GM23248 (cell line): ENCODE data around the gene MRPL38. TPM values are rescaled to one million over a fixed set of nuclear protein-coding genes. Genes with fewer than 3 reads are reported as not detected.

Experiments used
- DNase-seq: peaks from one replicate; pipeline ENCODE4 v3.0.0-alpha.2; 2015
- H2AFZ ChIP-seq: fragments of 200-600 bp; sonication (generic); 2 replicates; pipeline ENCODE4 v1.6.1; 2016; ENCODE audit warnings: antibody characterized with exemption
- H3F3A ChIP-seq: fragments of 200-600 bp; sonication (generic); 2 replicates; pipeline ENCODE4 v1.6.1; 2016; ENCODE audit warnings: mild to moderate bottlenecking, antibody characterized with exemption, mixed run types; ENCODE audit not compliant: insufficient read depth
- H3K27ac ChIP-seq: fragments of 200-600 bp; sonication (generic); 2 replicates; pipeline ENCODE4 v1.5.1; 2016; ENCODE audit warnings: mild to moderate bottlenecking
- H3K27me3 ChIP-seq: fragments of 200-600 bp; sonication (generic); replicated peaks from 2 replicates; pipeline ENCODE4 v1.6.1; 2016; ENCODE audit warnings: mild to moderate bottlenecking; ENCODE audit not compliant: insufficient read depth
- H3K36me3 ChIP-seq: fragments of 200-600 bp; sonication (generic); 2 replicates; pipeline ENCODE4 v1.6.1; 2016; ENCODE audit warnings: low read depth, mild to moderate bottlenecking
- H3K4me1 ChIP-seq: fragments of 200-600 bp; sonication (generic); 2 replicates; pipeline ENCODE4 v1.6.1; 2016; ENCODE audit warnings: mild to moderate bottlenecking; ENCODE audit not compliant: insufficient read depth
- H3K4me2 ChIP-seq: fragments of 200-600 bp; sonication (generic); one replicate; pipeline ENCODE4 v1.6.1; 2016; ENCODE audit warnings: mild to moderate bottlenecking; ENCODE audit not compliant: unreplicated experiment
- H3K4me3 ChIP-seq: fragments of 200-600 bp; sonication (generic); 2 replicates; pipeline ENCODE4 v1.5.1; 2016; ENCODE audit warnings: mild to moderate bottlenecking
- H3K79me2 ChIP-seq: fragments of 200-600 bp; sonication (generic); 2 replicates; pipeline ENCODE4 v1.6.1; 2016; ENCODE audit warnings: mild to moderate bottlenecking; ENCODE audit not compliant: insufficient read depth
- H3K9ac ChIP-seq: fragments of 200-600 bp; sonication (generic); 2 replicates; pipeline ENCODE4 v1.6.1; 2016; ENCODE audit warnings: mild to moderate bottlenecking
- H3K9me2 ChIP-seq: fragments of 200-600 bp; sonication (generic); 2 replicates; pipeline ENCODE4 v1.6.1; 2016; ENCODE audit warnings: mixed run types, mild to moderate bottlenecking, moderate library complexity; ENCODE audit not compliant: insufficient read depth
- H3K9me3 ChIP-seq: fragments of 200-600 bp; sonication (generic); one replicate; pipeline ENCODE4 v1.6.1; 2017; ENCODE audit warnings: low read depth
- H4K20me1 ChIP-seq: fragments of 200-600 bp; sonication (generic); 2 replicates; pipeline ENCODE4 v1.6.0; 2016; ENCODE audit not compliant: insufficient read depth
- EZH2 ChIP-seq: fragments of 200-600 bp; sonication (generic); IDR thresholded peaks from 2 replicates; pipeline ENCODE4 v1.6.1; 2018; ENCODE audit warnings: antibody characterized with exemption, mild to moderate bottlenecking; ENCODE audit not compliant: insufficient read depth, poor library complexity, severe bottlenecking
- EZH2phosphoT487 ChIP-seq: fragments of 200-600 bp; sonication (generic); IDR thresholded peaks from 2 replicates; pipeline ENCODE4 v1.6.1; 2018; ENCODE audit warnings: antibody characterized with exemption, moderate library complexity, mild to moderate bottlenecking, low read depth; ENCODE audit not compliant: insufficient read depth
- WGBS, 2 experiments: methylation state at CpG; one replicate each; pipeline ENCODE4 v1.1.6; 2015 to 2017; ENCODE audit warnings: low lambda C conversion rate in 2 of 2, low coverage in 1 of 2; ENCODE audit errors: missing lambda C conversion rate in 2 of 2; 5-methylcytosine and 5-hydroxymethylcytosine counted together
- in situ Hi-C: fragments of 300-500 bp; cut with MboI; formaldehyde crosslinking; loops from 2 replicates; pipeline ENCODE4 v1.15.0; 2020
- polyA plus RNA-seq: library from polyadenylated mRNA; unstranded; fragments of >200 nt; fragmentation: Nextera tagmentation; extraction: Ambion mirVana; gene quantifications from 2 replicates; pipeline ENCODE4 v1.2.1, GENCODE V29; 2016
- total RNA-seq: library from RNA; depleted of rRNA; stranded (reverse); fragments of >200 nt; shearing (Covaris generic); gene quantifications from 2 replicates; pipeline ENCODE4 v1.2.3, GENCODE V29; 2014; rRNA removed

Gene MRPL38
- total and polyA plus RNA-seq, 2 experiments from 2014 or later, result 18.8 to 51.9 TPM

DNA sequence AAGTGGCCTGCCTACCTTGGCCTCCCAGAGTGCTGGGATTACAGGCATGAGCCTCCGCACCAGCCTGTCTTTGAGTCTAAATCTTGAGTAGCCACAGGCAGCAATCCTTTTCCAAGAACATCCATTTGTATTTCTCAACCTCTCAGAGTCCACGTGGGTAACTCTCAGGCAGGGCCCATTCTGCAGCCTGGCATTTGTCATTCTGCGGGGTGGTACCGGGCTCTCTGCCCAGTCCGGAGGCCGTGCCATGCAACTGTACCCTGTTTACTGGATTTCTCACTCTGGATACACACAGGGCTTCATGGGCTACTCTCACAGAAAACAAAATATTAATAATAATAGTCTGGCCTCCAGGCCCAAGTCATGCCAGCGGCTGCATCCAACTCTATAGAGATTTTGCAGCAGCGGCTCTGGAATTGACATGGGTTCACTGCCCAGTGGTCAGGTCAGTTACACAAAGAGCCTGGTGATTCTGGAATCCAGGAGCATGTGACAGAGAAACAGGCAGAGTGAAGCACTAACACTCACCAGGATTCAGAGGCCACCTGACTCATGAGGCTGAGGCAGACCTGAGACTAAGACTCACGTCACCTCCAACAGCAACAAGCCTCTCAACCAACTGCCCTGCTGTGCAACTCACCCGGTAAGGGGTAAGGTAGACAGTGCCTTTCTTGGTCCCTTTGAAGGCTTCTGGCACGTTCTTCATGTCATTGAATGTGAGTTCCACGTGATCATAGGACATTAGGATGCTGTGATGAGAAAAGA, 53.6 kb downstream of the MRPL38 start:
- Histone ChIP-seq H3K36me3 (peaks cover 12% of the 10 kb centered on the region), H3K27me3 (no peaks in the 10 kb centered on the region), H3K79me2 (peaks cover 8% of the 10 kb centered on the region; the same call in 1 of the 2 replicates), H4K20me1 (no peaks in the 10 kb centered on the region), H3K9me3 (no peaks in the 10 kb centered on the region), H3K4me1 (peaks cover 19% of the 10 kb centered on the region), H3K27ac (no peak overlapping the region), H3K4me3 (no peak overlapping the region), H2AFZ (no peak overlapping the region), H3K9me2 (no peaks in the 10 kb centered on the region), H3F3A (peaks cover 18% of the 10 kb centered on the region), H3K4me2 (no peak overlapping the region), H3K9ac (no peak overlapping the region)
- in situ Hi-C loops, result no loop called here
- DNase-seq, result no peak
- TF ChIP-seq EZH2 (no peak), EZH2phosphoT487 (no peak)
- 90 to 93% methylated on average over 12 of the region's 12 CpGs for WGBS, 2 experiments

GRCh38 chr17:75849724-75850123, 55.0 kb downstream of the MRPL38 start:
- no peak overlapping the region for H3K4me3 ChIP-seq
- no peak for DNase-seq
- no peak for TF ChIP-seq EZH2
- TF ChIP-seq EZH2phosphoT487, result no peak
- H2AFZ ChIP-seq, result no peak overlapping the region
- peaks cover 21% of the 10 kb centered on the region for H3K4me1 ChIP-seq
- H3K9me3 ChIP-seq, result no peaks in the 10 kb centered on the region
- WGBS, 2 experiments, result 84 to 86% methylated on average over 9 of the region's 9 CpGs
- H3K79me2 ChIP-seq, result peaks cover 8% of the 10 kb centered on the region; the same call in 1 of the 2 replicates
- H4K20me1 ChIP-seq, result no peaks in the 10 kb centered on the region
- in situ Hi-C loops, result no loop called here
- no peak overlapping the region for H3K4me2 ChIP-seq
- H3K9me2 ChIP-seq, result no peaks in the 10 kb centered on the region
- H3K36me3 ChIP-seq, result peaks cover 12% of the 10 kb centered on the region
- no peaks in the 10 kb centered on the region for H3K27me3 ChIP-seq
- H3K27ac ChIP-seq, result no peak overlapping the region
- peaks cover 18% of the 10 kb centered on the region for H3F3A ChIP-seq
- no peak overlapping the region for H3K9ac ChIP-seq

DNA sequence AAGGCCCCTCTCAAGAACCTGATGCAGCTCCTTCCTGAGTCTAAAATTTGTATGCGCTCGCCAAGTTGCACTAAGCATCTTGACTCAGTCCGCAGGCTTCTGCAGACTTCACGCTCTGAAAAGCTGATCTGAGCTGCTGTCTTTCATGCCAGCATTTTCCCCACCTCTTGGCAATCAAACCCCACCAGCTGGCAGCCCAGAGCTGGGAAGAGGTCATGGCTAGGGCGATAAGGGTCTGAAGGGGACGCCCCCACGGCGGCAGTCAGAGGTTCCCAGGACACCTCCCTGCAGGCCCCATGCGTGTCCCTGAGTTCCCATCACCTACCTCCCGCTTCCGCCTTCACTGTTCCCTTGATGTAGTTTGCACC, 55.4 kb downstream of the MRPL38 start:
- H3K9me2 ChIP-seq, result no peaks in the 10 kb centered on the region
- no peaks in the 10 kb centered on the region for H3K27me3 ChIP-seq
- no peak overlapping the region for H3K4me2 ChIP-seq
- DNase-seq, result no peak
- H3K27ac ChIP-seq, result no peak overlapping the region
- peaks cover 8% of the 10 kb centered on the region; the same call in 1 of the 2 replicates for H3K79me2 ChIP-seq
- 90 to 92% methylated on average over 11 of the region's 11 CpGs for WGBS, 2 experiments
- H3K4me3 ChIP-seq, result no peak overlapping the region
- peaks cover 12% of the 10 kb centered on the region for H3K36me3 ChIP-seq
- no peaks in the 10 kb centered on the region for H4K20me1 ChIP-seq
- no peak overlapping the region for H2AFZ ChIP-seq
- H3K9me3 ChIP-seq, result no peaks in the 10 kb centered on the region
- no peak overlapping the region for H3K9ac ChIP-seq
- TF ChIP-seq EZH2, result no peak
- TF ChIP-seq EZH2phosphoT487, result no peak
- H3F3A ChIP-seq, result peaks cover 13% of the 10 kb centered on the region
- in situ Hi-C loops, result no loop called here
- H3K4me1 ChIP-seq, result peaks cover 17% of the 10 kb centered on the region

Other genes starting within 250 kb of the MRPL38 start
- 12.8 and 21.4 TPM in 2 replicates for gene RECQL5, start 237.7 kb downstream of the MRPL38 start, total RNA-seq
- gene RECQL5, start 237.7 kb downstream of the MRPL38 start, polyA plus RNA-seq, result 14.3 and 20.9 TPM in 2 replicates
- gene SAP30BP, start 237.5 kb downstream of the MRPL38 start, total RNA-seq, result 60.8 and 93.7 TPM in 2 replicates
- gene SAP30BP, start 237.5 kb downstream of the MRPL38 start, polyA plus RNA-seq, result 93.1 and 99.1 TPM in 2 replicates
- gene ITGB4, start 183.4 kb downstream of the MRPL38 start, total RNA-seq, result under 0.01 TPM in 1 of 2 replicates, not detected in the other
- gene ITGB4, start 183.4 kb downstream of the MRPL38 start, polyA plus RNA-seq, result 1.1 and 1.5 TPM in 2 replicates
- 16.6 and 40.6 TPM in 2 replicates for gene GALK1, start 139.7 kb downstream of the MRPL38 start, total RNA-seq
- 46.5 and 47.3 TPM in 2 replicates for gene GALK1, start 139.7 kb downstream of the MRPL38 start, polyA plus RNA-seq
- 11.5 and 20.2 TPM in 2 replicates for gene UNK, start 120.1 kb downstream of the MRPL38 start, total RNA-seq
- gene UNK, start 120.1 kb downstream of the MRPL38 start, polyA plus RNA-seq, result 12.4 and 13.3 TPM in 2 replicates
- under 0.01 and 0.65 TPM in 2 replicates for gene UNC13D, start 60.5 kb downstream of the MRPL38 start, total RNA-seq
- 0.06 TPM in 1 of 2 replicates, not detected in the other for gene UNC13D, start 60.5 kb downstream of the MRPL38 start, polyA plus RNA-seq
- 17.4 and 22.9 TPM in 2 replicates for gene WBP2, start 49.5 kb downstream of the MRPL38 start, total RNA-seq
- 59.4 and 64.8 TPM in 2 replicates for gene WBP2, start 49.5 kb downstream of the MRPL38 start, polyA plus RNA-seq
- 1.4 and 2.4 TPM in 2 replicates for gene TRIM47, start 26.3 kb downstream of the MRPL38 start, total RNA-seq
- 1.2 and 2.0 TPM in 2 replicates for gene TRIM47, start 26.3 kb downstream of the MRPL38 start, polyA plus RNA-seq
- 24.2 and 25.7 TPM in 2 replicates for gene TRIM65, start 7.9 kb downstream of the MRPL38 start, total RNA-seq
- 9.9 and 10.2 TPM in 2 replicates for gene TRIM65, start 7.9 kb downstream of the MRPL38 start, polyA plus RNA-seq
- gene FBF1, start 36.2 kb upstream of the MRPL38 start, total RNA-seq, result 8.3 and 16.6 TPM in 2 replicates
- 4.3 TPM in 2 replicates for gene FBF1, start 36.2 kb upstream of the MRPL38 start, polyA plus RNA-seq
- 27.6 and 36.3 TPM in 2 replicates for gene ACOX1, start 74.3 kb upstream of the MRPL38 start, total RNA-seq
- 17.4 and 20.5 TPM in 2 replicates for gene ACOX1, start 74.3 kb upstream of the MRPL38 start, polyA plus RNA-seq
- gene TEN1, start 74.4 kb upstream of the MRPL38 start, total RNA-seq, result 18.2 and 19.5 TPM in 2 replicates
- 21.2 and 23.1 TPM in 2 replicates for gene TEN1, start 74.4 kb upstream of the MRPL38 start, polyA plus RNA-seq
- 0.43 and 1.5 TPM in 2 replicates for gene CDK3, start 96.0 kb upstream of the MRPL38 start, total RNA-seq
- gene CDK3, start 96.0 kb upstream of the MRPL38 start, polyA plus RNA-seq, result 1.9 and 2.0 TPM in 2 replicates
- not detected in 2 replicates for gene EVPL, start 122.4 kb upstream of the MRPL38 start, total RNA-seq
- gene EVPL, start 122.4 kb upstream of the MRPL38 start, polyA plus RNA-seq, result not detected in 2 replicates
- gene SRP68, start 167.6 kb upstream of the MRPL38 start, total RNA-seq, result 28.8 and 38.2 TPM in 2 replicates
- 69.8 and 76.5 TPM in 2 replicates for gene SRP68, start 167.6 kb upstream of the MRPL38 start, polyA plus RNA-seq
- gene GALR2, start 169.9 kb upstream of the MRPL38 start, total RNA-seq, result not detected in 2 replicates
- gene GALR2, start 169.9 kb upstream of the MRPL38 start, polyA plus RNA-seq, result 0.18 TPM in 1 of 2 replicates, not detected in the other
- 0.51 TPM in 1 of 2 replicates, not detected in the other for gene ZACN, start 174.3 kb upstream of the MRPL38 start, total RNA-seq
- 0.85 and 1.9 TPM in 2 replicates for gene ZACN, start 174.3 kb upstream of the MRPL38 start, polyA plus RNA-seq
- gene EXOC7, start 198.9 kb upstream of the MRPL38 start, total RNA-seq, result 88.0 and 101 TPM in 2 replicates
- 98.6 and 101 TPM in 2 replicates for gene EXOC7, start 198.9 kb upstream of the MRPL38 start, polyA plus RNA-seq
- gene FOXJ1, start 236.4 kb upstream of the MRPL38 start, total RNA-seq, result not detected in 2 replicates
- gene FOXJ1, start 236.4 kb upstream of the MRPL38 start, polyA plus RNA-seq, result not detected in 2 replicates